ENCODE data around the gene ARIH1. TPM values are rescaled to one million over a fixed set of nuclear protein-coding genes. Genes with fewer than 3 reads are reported as not detected.

Gene ARIH1
- total and polyA plus RNA-seq, 2 experiments from 2014 or later, result 30.5 to 48.6 TPM

GRCh38 chr15:72507402-72508092 lies 33.4 kb downstream of the ARIH1 start (continued):
- TF ChIP-seq REST (IDR thresholded peaks at IDR 0.05; ENCODE audit: unreplicated experiment), result no peak
- no peak for TF ChIP-seq EZH2phosphoT487 (IDR thresholded peaks at IDR 0.05; ENCODE audit: unreplicated experiment)
- no peak for TF ChIP-seq POLR2AphosphoS5 (IDR thresholded peaks at IDR 0.05; ENCODE audit: low read depth)

DNA sequence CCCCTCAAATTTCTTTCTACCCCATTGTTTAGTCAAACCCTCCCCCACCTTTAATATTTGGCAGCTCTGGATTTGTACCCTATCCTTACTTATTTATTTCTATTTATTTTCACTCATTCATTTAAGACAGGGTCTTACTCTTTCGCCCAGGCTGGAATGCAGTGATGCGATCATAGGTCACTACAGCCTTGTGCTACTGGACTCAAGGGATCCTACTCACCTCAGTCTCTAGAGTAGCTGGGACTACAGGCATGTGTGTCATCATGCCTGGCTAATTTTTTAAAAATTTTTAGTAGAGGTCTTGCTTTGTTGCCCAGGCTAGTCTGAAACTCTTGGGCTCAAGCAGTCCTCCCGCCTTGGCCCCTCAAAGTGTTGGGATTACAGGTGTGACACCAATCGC lies 35.4 kb downstream of the ARIH1 start:
- ATAC-seq, result no peak

DNA sequence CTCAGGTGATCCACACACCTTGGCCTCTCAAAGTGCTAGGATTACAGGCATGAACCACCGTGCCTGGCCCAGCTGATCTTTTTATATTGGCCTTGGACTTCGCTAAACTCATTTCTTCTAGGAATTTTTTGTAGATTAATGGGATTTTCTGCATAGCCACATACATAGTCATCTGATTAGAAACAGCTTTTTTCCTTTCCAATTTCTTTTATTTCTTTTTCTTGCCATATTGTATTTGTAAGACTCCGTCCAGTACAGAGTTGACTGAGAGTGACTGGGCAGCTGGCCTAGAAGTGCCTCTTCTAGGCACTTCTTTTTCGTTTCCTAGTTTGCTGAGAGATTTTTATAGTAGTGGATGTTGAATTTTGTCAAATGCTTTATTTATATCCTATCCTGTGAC lies 37.4 kb downstream of the ARIH1 start:
- no peak overlapping the region for H3K27ac Mint-ChIP-seq
- H3K4me3 Mint-ChIP-seq, result no peak overlapping the region
- peaks cover 5% of the 10 kb centered on the region; the same call in 2 of the 3 replicates for H3K36me3 Mint-ChIP-seq (ENCODE audit: low read depth)
- H3K27me3 Mint-ChIP-seq (ENCODE audit: insufficient read depth, low read depth, poor library complexity), result peaks cover 7% of the 10 kb centered on the region
- H3K27ac ChIP-seq (ENCODE audit: low read depth), result no peak overlapping the region
- H3K4me3 ChIP-seq, result no peak overlapping the region
- peaks cover 35% of the 10 kb centered on the region for H4K20me1 ChIP-seq (replicated peaks; ENCODE audit: insufficient read depth)
- ATAC-seq (no peak), DNase-seq (ENCODE audit: low spot score) (no peak)
- H3K27me3 ChIP-seq (ENCODE audit: insufficient read depth), result no peaks in the 10 kb centered on the region
- H3K4me1 ChIP-seq (ENCODE audit: insufficient read depth), result no peaks in the 10 kb centered on the region
- no peak overlapping the region for H2AFZ ChIP-seq
- peaks cover 15% of the 10 kb centered on the region for H3K4me1 Mint-ChIP-seq
- H3K36me3 ChIP-seq (ENCODE audit: insufficient read depth), result no peaks in the 10 kb centered on the region
- H3F3A ChIP-seq (replicated peaks; ENCODE audit: low read depth), result no peaks in the 10 kb centered on the region
- H3K9me2 ChIP-seq (ENCODE audit: insufficient read depth), result no peaks in the 10 kb centered on the region
- H3K4me2 ChIP-seq, result no peak overlapping the region
- no peaks in the 10 kb centered on the region for H3K9me3 Mint-ChIP-seq
- peaks cover 97% of the 10 kb centered on the region for H3K79me2 ChIP-seq (replicated peaks; ENCODE audit: insufficient read depth)
- no peak for TF ChIP-seq CREB1 (CRISPR knock-in tag; IDR thresholded peaks at IDR 0.05; ENCODE audit: low read depth)
- no peak for TF ChIP-seq REST (IDR thresholded peaks at IDR 0.05; ENCODE audit: unreplicated experiment)
- TF ChIP-seq EZH2phosphoT487 (IDR thresholded peaks at IDR 0.05; ENCODE audit: unreplicated experiment), result no peak

More for the DNA sequence above, 35.4 kb downstream of the ARIH1 start:
- Histone ChIP-seq H3K9me2 (ENCODE audit: insufficient read depth) (no peaks in the 10 kb centered on the region), H3K27me3 (ENCODE audit: insufficient read depth) (no peaks in the 10 kb centered on the region), H3K27ac (ENCODE audit: low read depth) (no peak overlapping the region), H3K36me3 (ENCODE audit: insufficient read depth) (no peaks in the 10 kb centered on the region), H4K20me1 (replicated peaks; ENCODE audit: insufficient read depth) (peaks cover 39% of the 10 kb centered on the region), H3K4me1 (ENCODE audit: insufficient read depth) (no peaks in the 10 kb centered on the region), H3K79me2 (replicated peaks; ENCODE audit: insufficient read depth) (peaks cover 97% of the 10 kb centered on the region), H2AFZ (no peak overlapping the region), H3K4me3 (no peak overlapping the region), H3K4me2 (no peak overlapping the region), H3F3A (replicated peaks; ENCODE audit: low read depth) (no peaks in the 10 kb centered on the region)
- DNase-seq (ENCODE audit: low spot score), result no peak
- peaks cover 3% of the 10 kb centered on the region for H3K27me3 Mint-ChIP-seq (ENCODE audit: insufficient read depth, low read depth, poor library complexity)
- H3K4me1 Mint-ChIP-seq, result peaks cover 15% of the 10 kb centered on the region; the same call in 2 of the 3 replicates
- H3K36me3 Mint-ChIP-seq (ENCODE audit: low read depth), result peaks cover 9% of the 10 kb centered on the region; the same call in 2 of the 3 replicates
- no peak overlapping the region for H3K4me3 Mint-ChIP-seq
- TF ChIP-seq NANOG (IDR thresholded peaks at IDR 0.05; ENCODE audit: borderline replicate concordance), result no peak
- H3K9me3 Mint-ChIP-seq, result no peaks in the 10 kb centered on the region
- H3K27ac Mint-ChIP-seq, result no peak overlapping the region
